Stimulated activated naive CD8-positive, alpha-beta T cell treated with anti-CD3 and anti-CD28 coated beads, Interleukin-15, Interleukin-2, amounts not matched to agents 100 ng/mL and 50 ng/mL, for 24 hours (primary cell): ENCODE measurements around the gene HTT.
A peak's percentile ranks its signal among the peaks of the same experiment; 100 is the strongest.

Source experiments
- H3K27ac Mint-ChIP-seq: one replicate; pipeline ENCODE4 v1.8.0; 2021; ENCODE audit warnings: mild to moderate bottlenecking, mixed read lengths
- H3K27me3 Mint-ChIP-seq: one replicate; pipeline ENCODE4 v1.8.0; 2021; ENCODE audit warnings: mixed read lengths
- H3K36me3 Mint-ChIP-seq: one replicate; pipeline ENCODE4 v1.8.0; 2021; ENCODE audit warnings: low read depth, mixed read lengths
- H3K4me1 Mint-ChIP-seq: one replicate; pipeline ENCODE4 v1.8.0; 2021; ENCODE audit warnings: low read depth, mixed read lengths
- H3K4me3 Mint-ChIP-seq: one replicate; pipeline ENCODE4 v1.8.0; 2021; ENCODE audit warnings: mild to moderate bottlenecking, mixed read lengths
- H3K9me3 Mint-ChIP-seq: one replicate; pipeline ENCODE4 v1.8.0; 2021; ENCODE audit warnings: mixed read lengths

HTT gene

GRCh38 chr4:3290476-3290875 is 216.0 kb downstream of the HTT start:
- H3K9me3 Mint-ChIP-seq: no peaks in the 10 kb centered on the region
- no peak overlapping the region for H3K4me3 Mint-ChIP-seq
- peaks cover 13% of the 10 kb centered on the region for H3K27me3 Mint-ChIP-seq
- H3K27ac Mint-ChIP-seq: no peak overlapping the region
- peaks cover 19% of the 10 kb centered on the region for H3K4me1 Mint-ChIP-seq
- H3K36me3 Mint-ChIP-seq: no peaks in the 10 kb centered on the region

GRCh38 chr4:3290889-3291321 is 216.4 kb downstream of the HTT start:
- no peak overlapping the region for H3K27ac Mint-ChIP-seq
- H3K4me3 Mint-ChIP-seq: no peak overlapping the region
- no peaks in the 10 kb centered on the region for H3K9me3 Mint-ChIP-seq
- no peaks in the 10 kb centered on the region for H3K36me3 Mint-ChIP-seq
- peaks cover 17% of the 10 kb centered on the region for H3K4me1 Mint-ChIP-seq
- peaks cover 15% of the 10 kb centered on the region for H3K27me3 Mint-ChIP-seq

GRCh38 chr4:3291411-3291968 is 217.0 kb downstream of the HTT start:
- Mint-ChIP-seq H3K27ac (peak overlapping the region; percentile 79), H3K4me1 (peaks cover 13% of the 10 kb centered on the region), H3K4me3 (peak overlapping the region; percentile 87), H3K27me3 (peaks cover 21% of the 10 kb centered on the region), H3K36me3 (no peaks in the 10 kb centered on the region), H3K9me3 (no peaks in the 10 kb centered on the region)

GRCh38 chr4:3291969-3292570 is 217.6 kb downstream of the HTT start:
- Mint-ChIP-seq H3K4me1 (peaks cover 13% of the 10 kb centered on the region), H3K4me3 (peak overlapping the region; percentile 87), H3K27me3 (peaks cover 23% of the 10 kb centered on the region), H3K9me3 (no peaks in the 10 kb centered on the region), H3K27ac (peak overlapping the region; percentile 79), H3K36me3 (no peaks in the 10 kb centered on the region)

- Mint-ChIP-seq H3K9me3 (no peaks in the 10 kb centered on the region), H3K27ac (peak within 1 kb of the TSS; percentile 79), H3K4me1 (peaks cover 13% of the 10 kb centered on the region), H3K36me3 (no peaks in the 10 kb centered on the region), H3K27me3 (peaks cover 21% of the 10 kb centered on the region), H3K4me3 (peak within 1 kb of the TSS; percentile 87)
Measured at GRCh38 chr4:3292571-3293400, 218.3 kb downstream of the HTT start, which contains the start of gene RGS12. Gene RGS12 (plus strand): TSS chr4:3293021. CDS start chr4:3316171, 23,150 bp downstream.
